HG03457 (cell line): ENCODE results near the gene ATG10.

Experiments used
- ATAC-seq: cut with Tn5 transposase; IDR thresholded peaks from one replicate; pipeline ENCODE4 v1.9.1; 2021; ENCODE audit warnings: moderate number of reproducible peaks; ENCODE audit not compliant: unreplicated experiment

The ATG10 gene

GRCh38 chr5:82274343-82275211, 302.8 kb downstream of the ATG10 start:
- no peak for ATAC-seq

GRCh38 chr5:82275216-82275664, 303.4 kb downstream of the ATG10 start:
- no peak for ATAC-seq

- no peak for ATAC-seq
Measured at GRCh38 chr5:82276800-82277612, 305.2 kb downstream of the ATG10 start.

- ATAC-seq: no peak
Measured at GRCh38 chr5:82277613-82277986, 305.8 kb downstream of the ATG10 start.

GRCh38 chr5:82277987-82278710, 306.3 kb downstream of the ATG10 start, which contains the start of gene RPS23:
Gene RPS23 (minus strand): TSS chr5:82278354. CDS start chr5:82278323, 31 bp downstream.
- ATAC-seq: peak; percentile 93

- no peak for ATAC-seq
Measured at GRCh38 chr5:82278711-82279370, 307.0 kb downstream of the ATG10 start.

GRCh38 chr5:82283893-82284292, 312.1 kb downstream of the ATG10 start:
- no peak for ATAC-seq

- no peak for ATAC-seq
Measured at GRCh38 chr5:82285206-82285605, 313.4 kb downstream of the ATG10 start.

GRCh38 chr5:82287625-82288024, 315.8 kb downstream of the ATG10 start:
- ATAC-seq: no peak

GRCh38 chr5:82290005-82290404, 318.2 kb downstream of the ATG10 start:
- no peak for ATAC-seq

GRCh38 chr5:82290908-82291307, 319.1 kb downstream of the ATG10 start:
- ATAC-seq: no peak

- no peak for ATAC-seq
Measured at GRCh38 chr5:82291420-82291819, 319.6 kb downstream of the ATG10 start.

- ATAC-seq: no peak
Measured at GRCh38 chr5:82295144-82295543, 323.3 kb downstream of the ATG10 start.

- ATAC-seq: no peak
Measured at GRCh38 chr5:82295959-82296531, 324.2 kb downstream of the ATG10 start.

- ATAC-seq: no peak
Measured at GRCh38 chr5:82296929-82297328, 325.1 kb downstream of the ATG10 start.

- ATAC-seq: no peak
Measured at GRCh38 chr5:82297711-82298110, 325.9 kb downstream of the ATG10 start.

- ATAC-seq: no peak
Measured at GRCh38 chr5:82298668-82299067, 326.8 kb downstream of the ATG10 start.

- ATAC-seq: no peak
Measured at GRCh38 chr5:82301190-82301589, 329.4 kb downstream of the ATG10 start.
